ENCODE measurements around the gene AKT2. TPM values are rescaled to one million over a fixed set of nuclear protein-coding genes. Genes with fewer than 3 reads are reported as not detected.
A peak's percentile ranks its signal among the peaks of the same experiment; 100 is the strongest.

Gene AKT2
- total RNA-seq, 1 donor from 2014 or later: 99.9 TPM

DNA sequence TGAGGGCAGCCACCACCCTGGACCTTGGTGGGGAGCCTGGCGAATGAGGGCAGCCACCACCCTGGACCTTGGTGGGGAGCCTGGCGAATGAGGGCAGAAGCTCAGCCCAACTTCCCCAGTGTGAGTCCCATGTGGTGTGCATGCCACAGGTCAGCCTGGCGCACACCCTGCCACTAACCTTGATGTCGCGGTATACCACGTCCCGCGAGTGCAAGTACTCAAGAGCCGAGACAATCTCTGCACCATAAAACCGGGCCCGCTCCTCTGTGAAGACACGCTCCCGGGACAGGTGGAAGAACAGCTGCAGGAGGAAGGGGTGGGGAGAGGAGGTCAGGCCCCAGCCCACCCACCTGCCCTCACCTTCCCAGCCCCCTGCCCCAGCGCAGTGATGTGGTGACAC, 47.4 kb downstream of the AKT2 start:
- H3K4me1 Mint-ChIP-seq (ENCODE audit: low read depth): no peaks in the 10 kb centered on the region
- DNase-seq (ENCODE audit: low spot score): no peak
- H3K27me3 Mint-ChIP-seq (ENCODE audit: low read depth): no peaks in the 10 kb centered on the region
- H3K4me3 Mint-ChIP-seq (ENCODE audit: unreplicated experiment): no peak overlapping the region
- TF ChIP-seq, protein P1, sequence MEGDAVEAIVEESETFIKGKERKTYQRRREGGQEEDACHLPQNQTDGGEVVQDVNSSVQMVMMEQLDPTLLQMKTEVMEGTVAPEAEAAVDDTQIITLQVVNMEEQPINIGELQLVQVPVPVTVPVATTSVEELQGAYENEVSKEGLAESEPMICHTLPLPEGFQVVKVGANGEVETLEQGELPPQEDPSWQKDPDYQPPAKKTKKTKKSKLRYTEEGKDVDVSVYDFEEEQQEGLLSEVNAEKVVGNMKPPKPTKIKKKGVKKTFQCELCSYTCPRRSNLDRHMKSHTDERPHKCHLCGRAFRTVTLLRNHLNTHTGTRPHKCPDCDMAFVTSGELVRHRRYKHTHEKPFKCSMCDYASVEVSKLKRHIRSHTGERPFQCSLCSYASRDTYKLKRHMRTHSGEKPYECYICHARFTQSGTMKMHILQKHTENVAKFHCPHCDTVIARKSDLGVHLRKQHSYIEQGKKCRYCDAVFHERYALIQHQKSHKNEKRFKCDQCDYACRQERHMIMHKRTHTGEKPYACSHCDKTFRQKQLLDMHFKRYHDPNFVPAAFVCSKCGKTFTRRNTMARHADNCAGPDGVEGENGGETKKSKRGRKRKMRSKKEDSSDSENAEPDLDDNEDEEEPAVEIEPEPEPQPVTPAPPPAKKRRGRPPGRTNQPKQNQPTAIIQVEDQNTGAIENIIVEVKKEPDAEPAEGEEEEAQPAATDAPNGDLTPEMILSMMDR (IDR thresholded peaks at IDR 0.05): no peak
- no peak overlapping the region for H3K27ac Mint-ChIP-seq (ENCODE audit: unreplicated experiment)
- peaks cover 19% of the 10 kb centered on the region for H3K36me3 Mint-ChIP-seq (ENCODE audit: low read depth)
- no peaks in the 10 kb centered on the region for H3K9me3 Mint-ChIP-seq (ENCODE audit: low read depth)

GRCh38 chr19:40236366-40236765, 48.8 kb downstream of the AKT2 start:
- TF ChIP-seq, protein P1 (IDR thresholded peaks at IDR 0.05): no peak
- Mint-ChIP-seq H3K9me3 (ENCODE audit: low read depth) (no peaks in the 10 kb centered on the region), H3K4me1 (ENCODE audit: low read depth) (peaks cover 9% of the 10 kb centered on the region), H3K4me3 (ENCODE audit: unreplicated experiment) (no peak overlapping the region), H3K27me3 (ENCODE audit: low read depth) (no peaks in the 10 kb centered on the region), H3K27ac (ENCODE audit: unreplicated experiment) (no peak overlapping the region), H3K36me3 (ENCODE audit: low read depth) (peaks cover 17% of the 10 kb centered on the region)
- no peak for DNase-seq (ENCODE audit: low spot score)

- Mint-ChIP-seq H3K27ac (ENCODE audit: unreplicated experiment) (no peak overlapping the region), H3K27me3 (ENCODE audit: low read depth) (no peaks in the 10 kb centered on the region), H3K36me3 (ENCODE audit: low read depth) (peaks cover 14% of the 10 kb centered on the region), H3K4me1 (ENCODE audit: low read depth) (peaks cover 12% of the 10 kb centered on the region), H3K9me3 (ENCODE audit: low read depth) (no peaks in the 10 kb centered on the region), H3K4me3 (ENCODE audit: unreplicated experiment) (no peak overlapping the region)
- no peak for DNase-seq (ENCODE audit: low spot score)
- TF ChIP-seq, protein P1 (IDR thresholded peaks at IDR 0.05): no peak
These were observed 49.2 kb downstream of the AKT2 start for GRCh38 chr19:40236026-40236355.

DNA sequence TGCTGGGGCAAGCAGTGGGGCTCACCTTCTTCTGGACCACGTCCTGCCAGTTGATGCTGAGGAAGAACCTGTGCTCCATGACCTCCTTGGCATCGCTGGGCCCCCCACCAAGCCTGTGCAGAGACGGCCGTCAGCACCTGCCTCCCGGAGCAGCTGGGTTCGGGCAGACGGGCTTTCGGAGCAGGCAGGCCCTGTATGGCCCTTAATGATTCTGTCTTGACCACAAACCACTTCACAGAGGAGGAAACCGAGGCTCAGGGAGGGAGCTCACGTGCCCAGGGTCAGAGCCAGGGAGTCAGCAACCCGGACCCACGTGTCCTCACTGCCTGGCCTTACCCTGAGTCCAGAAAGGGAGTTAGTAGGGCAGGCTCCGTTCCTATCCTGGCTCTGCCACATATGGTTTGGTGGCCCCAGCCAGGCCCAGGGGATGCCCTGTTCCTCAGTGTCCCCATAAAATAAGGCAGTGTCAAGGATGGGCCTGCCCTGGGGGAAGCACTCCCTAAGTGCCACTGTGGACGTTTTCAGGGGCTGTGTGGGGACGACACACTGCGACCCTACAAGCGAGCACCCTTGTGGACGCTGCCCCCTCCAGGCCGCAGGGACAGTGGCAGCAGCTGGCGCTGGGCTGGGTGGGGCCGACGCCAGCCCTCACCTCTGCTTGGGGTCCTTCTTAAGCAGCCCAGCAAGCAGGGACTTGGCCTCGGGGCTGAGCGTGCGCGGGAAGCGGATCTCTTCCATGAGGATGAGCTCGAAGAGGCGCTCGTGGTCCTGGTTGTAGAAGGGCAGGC, 49.7 kb downstream of the AKT2 start:
- Mint-ChIP-seq H3K9me3 (ENCODE audit: low read depth) (no peaks in the 10 kb centered on the region), H3K36me3 (ENCODE audit: low read depth) (peaks cover 14% of the 10 kb centered on the region), H3K27me3 (ENCODE audit: low read depth) (no peaks in the 10 kb centered on the region), H3K4me1 (ENCODE audit: low read depth) (peaks cover 14% of the 10 kb centered on the region), H3K4me3 (ENCODE audit: unreplicated experiment) (no peak overlapping the region), H3K27ac (ENCODE audit: unreplicated experiment) (no peak overlapping the region)
- TF ChIP-seq, protein P1 (IDR thresholded peaks at IDR 0.05): peak; percentile 41
- DNase-seq (ENCODE audit: low spot score): no peak

- Mint-ChIP-seq H3K27me3 (ENCODE audit: low read depth) (no peaks in the 10 kb centered on the region), H3K36me3 (ENCODE audit: low read depth) (peaks cover 14% of the 10 kb centered on the region), H3K4me1 (ENCODE audit: low read depth) (peaks cover 22% of the 10 kb centered on the region), H3K9me3 (ENCODE audit: low read depth) (no peaks in the 10 kb centered on the region), H3K4me3 (ENCODE audit: unreplicated experiment) (no peak overlapping the region), H3K27ac (ENCODE audit: unreplicated experiment) (no peak overlapping the region)
- TF ChIP-seq, protein P1 (IDR thresholded peaks at IDR 0.05): no peak
- DNase-seq (ENCODE audit: low spot score): no peak
These were observed 50.5 kb downstream of the AKT2 start for GRCh38 chr19:40234429-40235237.

Data from chondrocyte (in vitro differentiated cells).